K562 (cell line): Measurements from ENCODE around the gene SEC14L3. TPM values are rescaled to one million over a fixed set of nuclear protein-coding genes. Genes with fewer than 3 reads are reported as not detected.

ENCODE experiments used
- ATAC-seq: fragments of 200-7000 bp; cut with Tn5 transposase; 3 replicates; pipeline ENCODE4 v1.9.1; 2020; ENCODE audit warnings: moderate library complexity
- BruUV-seq: library from RNA; stranded (reverse); fragments of 400-500 nt; replicated peaks from 2 replicates; lab custom pipeline; 2021; lab: Mats Ljungman, UMichigan
- CTCF ChIA-PET: fragments of 300-600 bp; formaldehyde crosslinking; extraction: SDS; loops from one replicate; lab custom pipeline; 2021; ENCODE audit warnings: low intra/inter-chr PET ratio; lab: Yijun Ruan, JAX
- POLR2A ChIA-PET: fragments of 300-600, 350-650 bp; sonication (Branson Sonifier 250); formaldehyde crosslinking; extraction: SDS; loops from one replicate; lab custom pipeline; 2021; ENCODE audit warnings: antibody characterized with exemption, inconsistent platforms; lab: Yijun Ruan, JAX
- DNase-seq, 4 experiments: peaks; one replicate each; pipeline versions ENCODE4 v3.0.0 to v3.0.0-alpha.2; 2011 to 2018; ENCODE audit warnings: low spot score in 3 of 4, mixed read lengths in 3 of 4; ENCODE audit errors: extremely low read depth in 1 of 4
- FAIRE-seq: peaks from 2 replicates; lab custom pipeline; 2011; peaks lifted over from hg19 to GRCh38; lab: Jason Lieb, UNC
- H2AFZ ChIP-seq: 2 replicates; pipeline ENCODE4 v1.6.0; 2011; ENCODE audit warnings: low read depth, low read length, control low read depth, inconsistent platforms
- H3K27ac ChIP-seq: fragments of 200-600 bp; 3 replicates; pipeline ENCODE4 v1.8.0; 2011; ENCODE audit warnings: low read depth, mild to moderate bottlenecking, control low read depth, inconsistent platforms, low read length, moderate library complexity, mixed read lengths; ENCODE audit errors: extremely low read depth
- H3K27me3 ChIP-seq, 2 experiments: fragments of 300-600 bp in 1 of 2; 2 replicates in 1 of 2; 3 replicates in 1 of 2; pipeline versions ENCODE4 v1.6.0 to v1.8.0; 2011; ENCODE audit warnings: inconsistent platforms in 2 of 2, low read length in 2 of 2, mild to moderate bottlenecking in 1 of 2, mixed read lengths in 1 of 2, moderate library complexity in 1 of 2; ENCODE audit not compliant: control insufficient read depth in 2 of 2, insufficient read depth in 2 of 2
- H3K36me3 ChIP-seq: fragments of 300-600 bp; 3 replicates; pipeline ENCODE4 v1.8.0; 2011; ENCODE audit warnings: mild to moderate bottlenecking, low read length, inconsistent platforms; ENCODE audit not compliant: control insufficient read depth, insufficient read depth
- H3K4me1 ChIP-seq, 2 experiments: fragments of 200-600 bp in 1 of 2; replicated peaks in 1 of 2; 2 replicates in 1 of 2; 3 replicates in 1 of 2; pipeline versions ENCODE4 v1.5.1 to v1.8.0; 2011; ENCODE audit warnings: inconsistent platforms in 2 of 2, low read length in 2 of 2, mild to moderate bottlenecking in 1 of 2, mixed read lengths in 1 of 2, moderate library complexity in 1 of 2; ENCODE audit not compliant: control insufficient read depth in 2 of 2, insufficient read depth in 2 of 2
- H3K4me2 ChIP-seq: 2 replicates; pipeline ENCODE4 v1.6.1; 2011; ENCODE audit warnings: low read length, control low read depth, inconsistent platforms, mixed read lengths; ENCODE audit not compliant: insufficient read depth
- H3K4me3 ChIP-seq: fragments of 200-600 bp; sonication (generic), shearing (Covaris generic); 2 replicates; pipeline ENCODE4 v1.5.1; 2016; ENCODE audit warnings: control low read depth, inconsistent platforms
- H3K79me2 ChIP-seq: fragments of 200-600 bp; 3 replicates; pipeline ENCODE4 v1.8.0; 2011; ENCODE audit warnings: low read length, inconsistent platforms; ENCODE audit not compliant: control insufficient read depth, insufficient read depth
- H3K9ac ChIP-seq, 2 experiments: 2 replicates each; pipeline versions ENCODE4 v1.6.0 to v1.6.1; 2011; ENCODE audit warnings: low read depth in 2 of 2, low read length in 2 of 2, control low read depth in 1 of 2, inconsistent platforms in 1 of 2, mild to moderate bottlenecking in 1 of 2, mixed read lengths in 1 of 2; ENCODE audit not compliant: insufficient read depth in 1 of 2
- H3K9me1 ChIP-seq: one replicate; pipeline ENCODE4 v1.6.0; 2011; ENCODE audit warnings: inconsistent platforms, mild to moderate bottlenecking, low read length, moderate library complexity; ENCODE audit not compliant: control insufficient read depth, insufficient read depth
- H3K9me3 ChIP-seq: replicated peaks from 2 replicates; pipeline ENCODE4 v1.5.1; 2011; ENCODE audit warnings: low read depth, low read length, inconsistent platforms; ENCODE audit not compliant: control insufficient read depth, insufficient read depth
- H4K20me1 ChIP-seq: replicated peaks from 2 replicates; pipeline ENCODE4 v1.6.1; 2011; ENCODE audit warnings: low read length, inconsistent platforms, mixed read lengths; ENCODE audit not compliant: control insufficient read depth, insufficient read depth
- C11orf30 ChIP-seq: fragments of 450-650 bp; IDR thresholded peaks from 2 replicates; pipeline ENCODE4 v1.6.1; 2016; ENCODE audit warnings: low read depth, mild to moderate bottlenecking
- HLTF ChIP-seq: fragments of 450-650 bp; IDR thresholded peaks from 2 replicates; pipeline ENCODE4 v1.6.1; 2016
- MAFF ChIP-seq: IDR thresholded peaks from 2 replicates; pipeline ENCODE4 v1.6.1; 2012; ENCODE audit warnings: low read length, improper control_type of control experiment
- MAFG ChIP-seq: fragments of 450-650 bp; conservative IDR thresholded peaks from 2 replicates; pipeline ENCODE4 v1.6.1; 2016; ENCODE audit warnings: missing genetic modification characterization, missing compliant biosample characterization
- MAFK ChIP-seq: IDR thresholded peaks from 2 replicates; pipeline ENCODE4 v1.6.1; 2011; ENCODE audit warnings: low read length, improper control_type of control experiment
- ZNF316 ChIP-seq: fragments of 450-650 bp; IDR thresholded peaks from 2 replicates; pipeline ENCODE4 v1.6.1; 2016
- ZNF444 ChIP-seq: fragments of 250-450 bp; sonication (Bioruptor Pico); IDR thresholded peaks from 2 replicates; pipeline ENCODE4 v1.4.0; 2020; ENCODE audit warnings: mild to moderate bottlenecking, moderate library complexity
- WGBS: fragments of 100-300 bp; shearing (Covaris generic); methylation state at CpG from one replicate; pipeline ENCODE4 v1.1.6; 2016; ENCODE audit warnings: low coverage, mixed read lengths; ENCODE audit not compliant: insufficient coverage; ENCODE audit errors: missing lambda C conversion rate; 5-methylcytosine and 5-hydroxymethylcytosine counted together
- in situ Hi-C: fragments of 300-500 bp; cut with MboI; formaldehyde crosslinking; loops from 4 replicates; pipeline ENCODE4 v1.15.0; 2018; ENCODE audit warnings: inconsistent platforms, mixed read lengths
- intact Hi-C: fragments of 100-400 bp; cut with micrococcal nuclease; formaldehyde crosslinking; loops from 2 replicates; pipeline ENCODE4 v1.14.2; 2022
- polyA plus RNA-seq, 8 experiments: library from polyadenylated mRNA; depleted of rRNA in 4 of 8; stranded (reverse) in 5 of 8; unstranded in 3 of 8; fragments of >200 nt; fragmentation: Nextera tagmentation in 2 of 8; fragmentation: Illumina TruSeq in 1 of 8; extraction: Ambion mirVana in 2 of 8; extraction: Trizol in 1 of 8; gene quantifications; 2 replicates each; pipeline versions ENCODE4 v1.2.1 to v1.2.3, GENCODE V29; 2011 to 2014; ENCODE audit warnings: inconsistent platforms in 1 of 8, missing spikeins in 1 of 8
- total RNA-seq, 7 experiments: library from RNA; depleted of rRNA in 6 of 7; stranded (reverse); fragments of >200 nt in 6 of 7; fragmentation: Illumina TruSeq in 2 of 7; extraction: Trizol in 2 of 7; gene quantifications; 2 replicates each; pipeline versions ENCODE4 v1.2.1 to v1.2.3, GENCODE V29; 2011 to 2021; ENCODE audit warnings: low replicate concordance in 1 of 7
- TF ChIP-seq, protein P1 (sequence below): fragments of 450-650 bp; IDR thresholded peaks from 2 replicates; pipeline ENCODE4 v1.6.1; 2018; ENCODE audit not compliant: partially characterized antibody
- TF ChIP-seq, protein P2 (sequence below), 2 experiments: fragments of 250-450 bp in 1 of 2; fragments of 450-650 bp in 1 of 2; sonication (Bioruptor Pico) in 1 of 2; IDR thresholded peaks; 2 replicates each; pipeline versions ENCODE4 v1.6.1 to v1.8.0; 2016 to 2021; ENCODE audit warnings: mild to moderate bottlenecking in 2 of 2, moderate library complexity in 2 of 2, missing compliant biosample characterization in 1 of 2, missing genetic modification characterization in 1 of 2

SEC14L3 gene
- total and polyA plus RNA-seq, 9 of the 15 experiments (the other 6 are each of a cell fraction or from before 2014, with no cell fraction given) = not detected

DNA sequence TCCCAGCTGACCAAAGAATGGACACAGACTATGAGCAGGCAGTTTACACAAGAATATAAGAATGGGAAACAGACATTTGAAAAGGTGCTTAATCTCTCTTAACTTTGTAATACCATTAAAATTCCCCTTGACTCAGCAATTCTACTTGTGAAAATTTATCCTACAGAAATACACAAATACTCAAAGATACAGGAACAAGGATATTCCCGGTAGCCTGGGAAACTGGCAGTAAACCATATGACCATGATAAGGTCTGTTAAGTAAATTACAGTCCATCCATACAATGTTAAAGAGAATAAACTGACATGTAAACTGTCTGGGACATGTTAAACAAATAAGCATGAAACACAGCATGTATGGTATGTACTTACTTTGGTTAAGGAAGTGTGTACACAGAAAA, 55.0 kb downstream of the SEC14L3 start:
- POLR2A ChIA-PET = no interaction called here
- CTCF ChIA-PET = no interaction called here

More for the DNA sequence above, 55.0 kb downstream of the SEC14L3 start:
- no peak overlapping the region for H3K4me2 ChIP-seq
- ATAC-seq (no peak), FAIRE-seq (no peak), DNase-seq (no peak)
- intact Hi-C loops (no loop called here), in situ Hi-C loops (no loop called here)
- BruUV-seq = no TSS peak
- peaks cover under 1 to 17% of the 10 kb centered on the region in 2 experiments; a peak in 4 of 5 replicates for H3K4me1 ChIP-seq
- no peak overlapping the region for H3K4me3 ChIP-seq
- H3K27ac ChIP-seq = no peak overlapping the region
- H3K9me1 ChIP-seq = peaks cover 2% of the 10 kb centered on the region
- H3K9me3 ChIP-seq = no peaks in the 10 kb centered on the region
- H3K9ac ChIP-seq = no peak overlapping the region
- TF ChIP-seq ZNF444 (CRISPR knock-in tag) (no peak), MAFK (peak; percentile 60; the same call in 1 of the 2 replicates), HLTF (no peak), ZNF316 (peak; percentile 72; the same call in 1 of the 2 replicates), MAFF (peak; percentile 55; the same call in 1 of the 2 replicates), MAFG (peak; percentile 53), C11orf30 (peak; percentile 70)
- TF ChIP-seq, protein P1, sequence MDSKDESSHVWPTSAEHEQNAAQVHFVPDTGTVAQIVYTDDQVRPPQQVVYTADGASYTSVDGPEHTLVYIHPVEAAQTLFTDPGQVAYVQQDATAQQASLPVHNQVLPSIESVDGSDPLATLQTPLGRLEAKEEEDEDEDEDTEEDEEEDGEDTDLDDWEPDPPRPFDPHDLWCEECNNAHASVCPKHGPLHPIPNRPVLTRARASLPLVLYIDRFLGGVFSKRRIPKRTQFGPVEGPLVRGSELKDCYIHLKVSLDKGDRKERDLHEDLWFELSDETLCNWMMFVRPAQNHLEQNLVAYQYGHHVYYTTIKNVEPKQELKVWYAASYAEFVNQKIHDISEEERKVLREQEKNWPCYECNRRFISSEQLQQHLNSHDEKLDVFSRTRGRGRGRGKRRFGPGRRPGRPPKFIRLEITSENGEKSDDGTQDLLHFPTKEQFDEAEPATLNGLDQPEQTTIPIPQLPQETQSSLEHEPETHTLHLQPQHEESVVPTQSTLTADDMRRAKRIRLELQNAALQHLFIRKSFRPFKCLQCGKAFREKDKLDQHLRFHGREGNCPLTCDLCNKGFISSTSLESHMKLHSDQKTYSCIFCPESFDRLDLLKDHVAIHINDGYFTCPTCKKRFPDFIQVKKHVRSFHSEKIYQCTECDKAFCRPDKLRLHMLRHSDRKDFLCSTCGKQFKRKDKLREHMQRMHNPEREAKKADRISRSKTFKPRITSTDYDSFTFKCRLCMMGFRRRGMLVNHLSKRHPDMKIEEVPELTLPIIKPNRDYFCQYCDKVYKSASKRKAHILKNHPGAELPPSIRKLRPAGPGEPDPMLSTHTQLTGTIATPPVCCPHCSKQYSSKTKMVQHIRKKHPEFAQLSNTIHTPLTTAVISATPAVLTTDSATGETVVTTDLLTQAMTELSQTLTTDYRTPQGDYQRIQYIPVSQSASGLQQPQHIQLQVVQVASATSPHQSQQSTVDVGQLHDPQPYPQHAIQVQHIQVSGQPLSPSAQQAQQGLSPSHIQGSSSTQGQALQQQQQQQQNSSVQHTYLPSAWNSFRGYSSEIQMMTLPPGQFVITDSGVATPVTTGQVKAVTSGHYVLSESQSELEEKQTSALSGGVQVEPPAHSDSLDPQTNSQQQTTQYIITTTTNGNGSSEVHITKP = no peak
- TF ChIP-seq, protein P2, sequence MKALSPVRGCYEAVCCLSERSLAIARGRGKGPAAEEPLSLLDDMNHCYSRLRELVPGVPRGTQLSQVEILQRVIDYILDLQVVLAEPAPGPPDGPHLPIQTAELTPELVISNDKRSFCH (CRISPR knock-in tag; IDR thresholded peaks at IDR 0.05) = no peak
- TF ChIP-seq, protein P2 (tag; IDR thresholded peaks at IDR 0.05) = no peak
- peaks cover 18% of the 10 kb centered on the region for H3K79me2 ChIP-seq
- H3K27me3 ChIP-seq = no peaks in the 10 kb centered on the region
- H3K36me3 ChIP-seq = peaks cover 32% of the 10 kb centered on the region
- H4K20me1 ChIP-seq = no peaks in the 10 kb centered on the region
- 71% methylated on average over 1 of the region's 1 CpG for WGBS
- H2AFZ ChIP-seq = no peak overlapping the region
